ENCODE results near the gene ASTE1. TPM values are rescaled to one million over a fixed set of nuclear protein-coding genes. Genes with fewer than 3 reads are reported as not detected.

ASTE1 gene
- total RNA-seq, 1 experiment from 2014 or later: 9.7 TPM

- Histone ChIP-seq H3K23ac (ENCODE audit: insufficient read length, low read depth, low read length) (no peak overlapping the region), H2BK20ac (ENCODE audit: low read depth, low read length, poor library complexity, severe bottlenecking) (no peak overlapping the region), H3K18ac (ENCODE audit: insufficient read length, low read depth, low read length) (no peak overlapping the region), H3K4ac (ENCODE audit: low read depth, low read length) (no peak overlapping the region), H3K27me3 (ENCODE audit: insufficient read depth, low read length) (no peaks in the 10 kb centered on the region), H3K79me2 (ENCODE audit: insufficient read depth, low read length) (no peaks in the 10 kb centered on the region), H2AK5ac (ENCODE audit: insufficient read length, low read length) (no peak overlapping the region), H4K8ac (replicated peaks; ENCODE audit: insufficient read length, low read depth, low read length) (no peak overlapping the region), H3K9ac (ENCODE audit: extremely low read depth, insufficient read length, low read length) (no peak overlapping the region), H3K9me3 (ENCODE audit: control insufficient read depth, low read depth, low read length) (no peaks in the 10 kb centered on the region), H4K5ac (ENCODE audit: insufficient read length, low read depth, low read length) (no peak overlapping the region), H3K27ac (ENCODE audit: insufficient read length, low read depth, low read length) (no peak overlapping the region), H3K14ac (ENCODE audit: insufficient read depth, low read length) (no peak overlapping the region), H3T11ph (ENCODE audit: low read length) (no peak overlapping the region), H3K4me1 (ENCODE audit: insufficient read depth, low read length) (no peaks in the 10 kb centered on the region), H3K23me2 (ENCODE audit: insufficient read length, low read depth, low read length, poor library complexity, severe bottlenecking) (no peaks in the 10 kb centered on the region), H2BK5ac (ENCODE audit: insufficient read length, low read length) (no peak overlapping the region), H4K91ac (ENCODE audit: insufficient read length, low read depth, low read length) (no peak overlapping the region), H4K20me1 (ENCODE audit: control insufficient read depth, insufficient read depth, insufficient read length) (no peaks in the 10 kb centered on the region), H2AFZ (ENCODE audit: low read length) (no peak overlapping the region), H3K79me1 (ENCODE audit: insufficient read depth, low read depth, low read length, poor library complexity, severe bottlenecking) (no peaks in the 10 kb centered on the region), H3K56ac (ENCODE audit: insufficient read length, low read depth, low read length) (no peak overlapping the region), H2BK15ac (ENCODE audit: low read depth, low read length) (no peak overlapping the region), H2BK120ac (ENCODE audit: low read depth, low read length, poor library complexity, severe bottlenecking) (no peak overlapping the region), H2BK12ac (ENCODE audit: insufficient read length, low read depth, low read length) (no peak overlapping the region), H3K4me2 (ENCODE audit: insufficient read depth, insufficient read length, low read length) (no peak overlapping the region)
- WGBS (ENCODE audit: extremely low coverage, insufficient read length, low lambda C conversion rate): no CpG with 5 or more reads among the region's 1 CpG
- no peaks in the 10 kb centered on the region for H3K9me3 Mint-ChIP-seq
- no peak for TF ChIP-seq CTCF (conservative IDR thresholded peaks at IDR 0.05)
- no peak for DNase-seq
- H3K36me3 Mint-ChIP-seq (ENCODE audit: insufficient read depth in 1 of 3, low read depth in 3 of 3): peaks cover 5 to 31% (median 23%) of the 10 kb centered on the region in 3 experiments
- no peak overlapping the region for H3K27ac Mint-ChIP-seq
- no peak overlapping the region for H3K4me3 Mint-ChIP-seq
- no peaks in the 10 kb centered on the region for H3K4me1 Mint-ChIP-seq
- no peaks in the 10 kb centered on the region for H3K27me3 Mint-ChIP-seq (ENCODE audit: low read depth)
Observed at GRCh38 chr3:131001071-131001470, 25.6 kb downstream of the ASTE1 start.
